ENCODE data around the gene GRIA4. TPM values are rescaled to one million over a fixed set of nuclear protein-coding genes. Genes with fewer than 3 reads are reported as not detected.
A peak's percentile ranks its signal among the peaks of the same experiment; 100 is the strongest.

GRIA4 gene
- polyA plus RNA-seq, 1 donor from 2014 or later: 6.3 TPM

DNA sequence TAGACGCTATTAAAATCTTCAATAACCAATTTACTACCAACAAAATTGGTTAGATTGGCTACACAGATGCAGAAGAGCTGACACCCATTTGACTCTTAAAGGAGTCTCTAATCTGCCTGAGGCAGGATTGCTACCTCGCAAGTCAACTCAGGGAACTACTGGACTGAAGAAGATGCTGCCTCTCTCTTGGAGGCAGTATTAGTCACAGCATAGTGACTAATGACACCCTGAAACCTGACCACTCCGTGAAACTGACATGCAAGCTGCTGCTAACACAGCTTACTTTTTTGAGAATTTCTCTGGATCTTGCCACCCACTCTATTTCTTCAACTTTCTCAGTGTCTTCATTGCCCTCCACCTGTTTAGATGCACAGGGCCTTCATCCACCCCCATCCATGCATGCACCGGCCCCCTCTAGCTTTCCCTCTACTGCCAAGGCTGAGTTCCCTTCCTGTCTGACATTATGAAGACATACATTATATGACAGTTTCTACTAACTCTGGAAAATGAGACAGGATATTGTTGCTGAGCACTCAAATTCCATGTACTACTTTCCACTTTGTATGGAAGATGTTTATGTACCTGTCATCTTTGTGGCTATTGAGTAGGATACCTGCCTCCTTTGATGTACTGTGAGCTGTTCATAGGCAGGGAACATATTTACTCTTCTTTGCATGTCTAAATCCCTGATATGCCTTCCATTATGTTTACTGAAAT lies 229.0 kb downstream of the GRIA4 start:
- H3K9me2 ChIP-seq (ENCODE audit: insufficient read depth, low read length): no peaks in the 10 kb centered on the region
- H4K20me1 ChIP-seq (ENCODE audit: insufficient read depth): no peaks in the 10 kb centered on the region
- no peak overlapping the region for H3K4me2 ChIP-seq (ENCODE audit: low read length)
- no peaks in the 10 kb centered on the region for H3F3A ChIP-seq (ENCODE audit: insufficient read depth, low read length, poor library complexity, severe bottlenecking)
- no peak overlapping the region for H3K9ac ChIP-seq (ENCODE audit: low read length)
- TF ChIP-seq POLR2AphosphoS5 (IDR thresholded peaks at IDR 0.05) (peak; percentile 50), EP300 (conservative IDR thresholded peaks at IDR 0.05; ENCODE audit: poor library complexity, severe bottlenecking) (peak; percentile 59), EZH2 (IDR thresholded peaks at IDR 0.05; ENCODE audit: borderline replicate concordance, insufficient read depth, low read length, poor library complexity, severe bottlenecking) (no peak), SMC3 (conservative IDR thresholded peaks at IDR 0.05; ENCODE audit: poor library complexity) (no peak), TAF1 (IDR thresholded peaks at IDR 0.05; ENCODE audit: low read depth) (no peak), RAD21 (conservative IDR thresholded peaks at IDR 0.05) (no peak), MXI1 (conservative IDR thresholded peaks at IDR 0.05; ENCODE audit: poor library complexity, severe bottlenecking) (no peak)
- TF ChIP-seq, protein P1, sequence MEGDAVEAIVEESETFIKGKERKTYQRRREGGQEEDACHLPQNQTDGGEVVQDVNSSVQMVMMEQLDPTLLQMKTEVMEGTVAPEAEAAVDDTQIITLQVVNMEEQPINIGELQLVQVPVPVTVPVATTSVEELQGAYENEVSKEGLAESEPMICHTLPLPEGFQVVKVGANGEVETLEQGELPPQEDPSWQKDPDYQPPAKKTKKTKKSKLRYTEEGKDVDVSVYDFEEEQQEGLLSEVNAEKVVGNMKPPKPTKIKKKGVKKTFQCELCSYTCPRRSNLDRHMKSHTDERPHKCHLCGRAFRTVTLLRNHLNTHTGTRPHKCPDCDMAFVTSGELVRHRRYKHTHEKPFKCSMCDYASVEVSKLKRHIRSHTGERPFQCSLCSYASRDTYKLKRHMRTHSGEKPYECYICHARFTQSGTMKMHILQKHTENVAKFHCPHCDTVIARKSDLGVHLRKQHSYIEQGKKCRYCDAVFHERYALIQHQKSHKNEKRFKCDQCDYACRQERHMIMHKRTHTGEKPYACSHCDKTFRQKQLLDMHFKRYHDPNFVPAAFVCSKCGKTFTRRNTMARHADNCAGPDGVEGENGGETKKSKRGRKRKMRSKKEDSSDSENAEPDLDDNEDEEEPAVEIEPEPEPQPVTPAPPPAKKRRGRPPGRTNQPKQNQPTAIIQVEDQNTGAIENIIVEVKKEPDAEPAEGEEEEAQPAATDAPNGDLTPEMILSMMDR (IDR thresholded peaks at IDR 0.05; ENCODE audit: poor library complexity, severe bottlenecking): no peak
- TF ChIP-seq, protein P2, sequence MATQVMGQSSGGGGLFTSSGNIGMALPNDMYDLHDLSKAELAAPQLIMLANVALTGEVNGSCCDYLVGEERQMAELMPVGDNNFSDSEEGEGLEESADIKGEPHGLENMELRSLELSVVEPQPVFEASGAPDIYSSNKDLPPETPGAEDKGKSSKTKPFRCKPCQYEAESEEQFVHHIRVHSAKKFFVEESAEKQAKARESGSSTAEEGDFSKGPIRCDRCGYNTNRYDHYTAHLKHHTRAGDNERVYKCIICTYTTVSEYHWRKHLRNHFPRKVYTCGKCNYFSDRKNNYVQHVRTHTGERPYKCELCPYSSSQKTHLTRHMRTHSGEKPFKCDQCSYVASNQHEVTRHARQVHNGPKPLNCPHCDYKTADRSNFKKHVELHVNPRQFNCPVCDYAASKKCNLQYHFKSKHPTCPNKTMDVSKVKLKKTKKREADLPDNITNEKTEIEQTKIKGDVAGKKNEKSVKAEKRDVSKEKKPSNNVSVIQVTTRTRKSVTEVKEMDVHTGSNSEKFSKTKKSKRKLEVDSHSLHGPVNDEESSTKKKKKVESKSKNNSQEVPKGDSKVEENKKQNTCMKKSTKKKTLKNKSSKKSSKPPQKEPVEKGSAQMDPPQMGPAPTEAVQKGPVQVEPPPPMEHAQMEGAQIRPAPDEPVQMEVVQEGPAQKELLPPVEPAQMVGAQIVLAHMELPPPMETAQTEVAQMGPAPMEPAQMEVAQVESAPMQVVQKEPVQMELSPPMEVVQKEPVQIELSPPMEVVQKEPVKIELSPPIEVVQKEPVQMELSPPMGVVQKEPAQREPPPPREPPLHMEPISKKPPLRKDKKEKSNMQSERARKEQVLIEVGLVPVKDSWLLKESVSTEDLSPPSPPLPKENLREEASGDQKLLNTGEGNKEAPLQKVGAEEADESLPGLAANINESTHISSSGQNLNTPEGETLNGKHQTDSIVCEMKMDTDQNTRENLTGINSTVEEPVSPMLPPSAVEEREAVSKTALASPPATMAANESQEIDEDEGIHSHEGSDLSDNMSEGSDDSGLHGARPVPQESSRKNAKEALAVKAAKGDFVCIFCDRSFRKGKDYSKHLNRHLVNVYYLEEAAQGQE (IDR thresholded peaks at IDR 0.05; ENCODE audit: borderline replicate concordance): peak; percentile 92
- no peaks in the 10 kb centered on the region for H3K36me3 ChIP-seq (ENCODE audit: insufficient read depth, low read length)
- H3K4me3 ChIP-seq (ENCODE audit: low read length): no peak overlapping the region
- H3K9me3 ChIP-seq (ENCODE audit: low read length): no peaks in the 10 kb centered on the region
- no peak overlapping the region for H3K27ac ChIP-seq (ENCODE audit: low read length)
- H3K79me2 ChIP-seq (replicated peaks; ENCODE audit: insufficient read depth, low read length): no peaks in the 10 kb centered on the region
- no peaks in the 10 kb centered on the region for H3K27me3 ChIP-seq (ENCODE audit: insufficient read depth, low read depth, low read length)
- no peak overlapping the region for H2AFZ ChIP-seq (ENCODE audit: low read depth, low read length)

DNA sequence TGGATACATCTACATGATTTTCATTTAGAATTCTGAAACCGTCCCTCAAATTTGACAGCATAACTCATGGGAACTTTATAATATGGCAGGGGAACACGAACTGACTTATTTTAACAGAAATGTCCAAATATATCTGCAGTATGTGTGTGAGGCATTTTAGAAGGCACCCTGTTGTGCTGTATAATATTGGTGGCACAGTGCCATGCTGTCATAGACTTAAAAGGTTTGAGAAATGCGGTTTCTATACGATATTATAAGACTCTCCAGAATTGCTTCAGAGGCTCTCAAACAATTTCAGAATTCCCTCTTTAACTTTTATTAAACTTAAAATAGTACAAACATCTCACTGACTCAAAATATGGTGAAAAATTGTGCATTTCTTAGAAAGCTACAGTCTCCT lies 230.5 kb downstream of the GRIA4 start:
- H3K27ac ChIP-seq (ENCODE audit: low read length): no peak overlapping the region
- H3K36me3 ChIP-seq (ENCODE audit: insufficient read depth, low read length): no peaks in the 10 kb centered on the region
- H2AFZ ChIP-seq (ENCODE audit: low read depth, low read length): no peak overlapping the region
- H3K9me3 ChIP-seq (ENCODE audit: low read length): no peaks in the 10 kb centered on the region
- H3K27me3 ChIP-seq (ENCODE audit: insufficient read depth, low read depth, low read length): no peaks in the 10 kb centered on the region
- no peaks in the 10 kb centered on the region for H3K79me2 ChIP-seq (replicated peaks; ENCODE audit: insufficient read depth, low read length)
- no peak overlapping the region for H3K9ac ChIP-seq (ENCODE audit: low read length)
- no peak overlapping the region for H3K4me3 ChIP-seq (ENCODE audit: low read length)
- H4K20me1 ChIP-seq (ENCODE audit: insufficient read depth): no peaks in the 10 kb centered on the region
- H3F3A ChIP-seq (ENCODE audit: insufficient read depth, low read length, poor library complexity, severe bottlenecking): no peaks in the 10 kb centered on the region
- H3K9me2 ChIP-seq (ENCODE audit: insufficient read depth, low read length): no peaks in the 10 kb centered on the region
- H3K4me2 ChIP-seq (ENCODE audit: low read length): no peak overlapping the region
- TF ChIP-seq SMC3 (conservative IDR thresholded peaks at IDR 0.05; ENCODE audit: poor library complexity) (no peak), MXI1 (conservative IDR thresholded peaks at IDR 0.05; ENCODE audit: poor library complexity, severe bottlenecking) (no peak), EZH2 (IDR thresholded peaks at IDR 0.05; ENCODE audit: borderline replicate concordance, insufficient read depth, low read length, poor library complexity, severe bottlenecking) (no peak), TAF1 (IDR thresholded peaks at IDR 0.05; ENCODE audit: low read depth) (no peak), RAD21 (conservative IDR thresholded peaks at IDR 0.05) (no peak), POLR2AphosphoS5 (IDR thresholded peaks at IDR 0.05) (no peak), EP300 (conservative IDR thresholded peaks at IDR 0.05; ENCODE audit: poor library complexity, severe bottlenecking) (no peak)
- TF ChIP-seq, protein P2 (IDR thresholded peaks at IDR 0.05; ENCODE audit: borderline replicate concordance): no peak
- TF ChIP-seq, protein P1 (IDR thresholded peaks at IDR 0.05; ENCODE audit: poor library complexity, severe bottlenecking): no peak

All from neural cell (in vitro differentiated cells).